ENCODE measurements around the gene ATP5PB. TPM values are rescaled to one million over a fixed set of nuclear protein-coding genes. Genes with fewer than 3 reads are reported as not detected.

Gene ATP5PB
- total RNA-seq, 1 donor from 2014 or later: 155 TPM

DNA sequence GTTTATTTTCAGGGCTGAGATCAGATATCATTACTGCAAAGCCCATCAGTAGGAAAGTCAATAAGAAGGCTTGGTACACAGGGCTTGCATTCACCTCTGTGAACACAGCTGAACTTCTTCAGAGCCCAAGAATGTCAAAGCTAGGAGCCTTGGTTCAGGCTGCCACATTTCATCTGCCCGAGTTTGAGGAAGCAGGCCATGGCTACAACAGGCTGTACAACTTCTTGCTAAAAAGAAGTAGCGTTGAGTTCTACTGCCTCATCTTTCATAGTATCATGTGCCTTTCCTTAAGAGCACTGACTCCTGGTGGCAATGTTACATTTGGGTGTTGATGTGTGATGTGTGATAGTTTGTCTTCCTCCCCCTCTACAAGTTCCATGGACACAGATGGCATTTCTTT, 34.6 kb downstream of the ATP5PB start:
- TF ChIP-seq, protein P1, sequence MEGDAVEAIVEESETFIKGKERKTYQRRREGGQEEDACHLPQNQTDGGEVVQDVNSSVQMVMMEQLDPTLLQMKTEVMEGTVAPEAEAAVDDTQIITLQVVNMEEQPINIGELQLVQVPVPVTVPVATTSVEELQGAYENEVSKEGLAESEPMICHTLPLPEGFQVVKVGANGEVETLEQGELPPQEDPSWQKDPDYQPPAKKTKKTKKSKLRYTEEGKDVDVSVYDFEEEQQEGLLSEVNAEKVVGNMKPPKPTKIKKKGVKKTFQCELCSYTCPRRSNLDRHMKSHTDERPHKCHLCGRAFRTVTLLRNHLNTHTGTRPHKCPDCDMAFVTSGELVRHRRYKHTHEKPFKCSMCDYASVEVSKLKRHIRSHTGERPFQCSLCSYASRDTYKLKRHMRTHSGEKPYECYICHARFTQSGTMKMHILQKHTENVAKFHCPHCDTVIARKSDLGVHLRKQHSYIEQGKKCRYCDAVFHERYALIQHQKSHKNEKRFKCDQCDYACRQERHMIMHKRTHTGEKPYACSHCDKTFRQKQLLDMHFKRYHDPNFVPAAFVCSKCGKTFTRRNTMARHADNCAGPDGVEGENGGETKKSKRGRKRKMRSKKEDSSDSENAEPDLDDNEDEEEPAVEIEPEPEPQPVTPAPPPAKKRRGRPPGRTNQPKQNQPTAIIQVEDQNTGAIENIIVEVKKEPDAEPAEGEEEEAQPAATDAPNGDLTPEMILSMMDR (IDR thresholded peaks at IDR 0.05; ENCODE audit: unreplicated experiment): no peak
- Mint-ChIP-seq H3K36me3 (no peaks in the 10 kb centered on the region), H3K9me3 (no peaks in the 10 kb centered on the region), H3K27ac (no peak overlapping the region), H3K4me1 (peaks cover 5% of the 10 kb centered on the region), H3K4me3 (no peak overlapping the region), H3K27me3 (ENCODE audit: low read depth) (peaks cover 5% of the 10 kb centered on the region)
- DNase-seq (ENCODE audit: low spot score in 2 of 2, unreplicated experiment in 2 of 2): no peak

DNA sequence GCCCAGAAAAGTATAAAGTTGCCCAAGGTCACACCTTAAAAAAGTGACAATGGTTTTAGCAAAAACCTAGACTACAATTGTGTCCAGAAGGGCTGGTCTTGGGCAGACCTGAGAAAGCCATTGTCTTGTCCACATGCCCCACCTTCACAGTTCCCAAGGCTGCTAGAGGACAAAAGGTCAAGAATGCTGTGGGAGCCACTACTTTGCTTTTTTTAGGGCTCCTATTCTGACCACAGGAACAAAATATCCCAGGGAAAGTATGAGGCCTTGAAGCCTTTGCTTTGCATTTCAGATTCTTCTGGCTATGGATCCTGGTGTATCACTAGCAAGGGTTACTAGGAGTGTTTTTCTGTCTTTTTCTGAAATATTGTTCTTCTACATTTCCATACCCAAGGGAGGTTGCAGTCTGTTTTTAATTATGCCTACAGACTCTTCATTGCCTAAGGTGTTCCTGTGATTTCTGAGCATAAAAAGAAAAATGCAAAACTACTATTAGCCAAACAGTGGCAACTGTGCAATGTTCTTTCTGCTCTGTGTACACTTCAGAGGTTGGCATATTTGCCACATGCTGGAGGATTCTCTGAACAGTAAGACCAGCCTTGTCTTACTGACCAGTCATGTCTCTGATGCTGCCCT, 35.2 kb downstream of the ATP5PB start:
- H3K9me3 Mint-ChIP-seq: no peaks in the 10 kb centered on the region
- peaks cover 5% of the 10 kb centered on the region for H3K27me3 Mint-ChIP-seq (ENCODE audit: low read depth)
- H3K4me1 Mint-ChIP-seq: peaks cover 5% of the 10 kb centered on the region
- no peak overlapping the region for H3K4me3 Mint-ChIP-seq
- no peak for DNase-seq (ENCODE audit: low spot score in 2 of 2, unreplicated experiment in 2 of 2)
- TF ChIP-seq, protein P1 (IDR thresholded peaks at IDR 0.05; ENCODE audit: unreplicated experiment): no peak
- H3K36me3 Mint-ChIP-seq: no peaks in the 10 kb centered on the region
- no peak overlapping the region for H3K27ac Mint-ChIP-seq

DNA sequence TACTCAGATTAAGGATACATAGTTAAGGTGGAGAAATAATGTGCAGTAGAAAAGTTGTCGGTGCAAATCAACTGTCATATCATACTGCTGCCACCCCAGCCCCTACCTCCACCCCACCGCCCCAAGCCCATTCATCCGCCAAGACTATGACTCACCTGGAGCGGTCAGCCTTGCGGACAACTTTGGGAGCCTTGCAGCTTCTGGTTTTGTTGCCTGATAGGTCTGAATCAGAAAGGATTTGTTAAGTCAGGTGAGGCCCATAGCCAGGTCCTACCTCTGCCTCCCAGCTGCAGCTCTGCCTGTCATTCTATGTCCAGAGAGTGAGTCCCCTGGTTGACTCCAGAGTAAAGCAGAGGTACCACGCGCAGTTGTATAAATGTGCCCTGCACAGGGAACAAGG, 37.2 kb downstream of the ATP5PB start:
- Mint-ChIP-seq H3K9me3 (no peaks in the 10 kb centered on the region), H3K4me3 (no peak overlapping the region), H3K36me3 (no peaks in the 10 kb centered on the region), H3K27me3 (ENCODE audit: low read depth) (peaks cover 14% of the 10 kb centered on the region), H3K27ac (no peak overlapping the region), H3K4me1 (peaks cover 4% of the 10 kb centered on the region)
- TF ChIP-seq, protein P1 (IDR thresholded peaks at IDR 0.05; ENCODE audit: unreplicated experiment): no peak
- DNase-seq (ENCODE audit: low spot score in 2 of 2, unreplicated experiment in 2 of 2): no peak

DNA sequence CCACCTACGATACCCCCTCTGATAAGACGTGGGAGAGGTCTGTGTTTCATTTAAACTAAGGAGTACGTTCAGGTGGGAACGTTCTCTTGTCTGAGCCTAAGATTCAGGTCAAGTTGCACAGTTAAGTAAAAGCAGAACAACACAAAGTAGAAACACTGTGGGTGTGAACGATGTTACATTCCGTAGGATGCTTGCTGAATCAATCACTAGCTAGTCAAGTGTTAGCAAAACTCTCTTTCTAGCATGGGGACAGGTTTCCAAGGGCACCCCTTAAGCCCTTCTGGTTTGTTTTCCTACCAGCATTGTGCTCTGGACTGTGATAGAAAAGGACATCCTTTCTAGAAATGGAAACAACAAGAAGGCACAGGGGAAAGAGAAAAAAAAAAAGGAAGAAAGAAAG, 37.9 kb downstream of the ATP5PB start:
- TF ChIP-seq, protein P1 (IDR thresholded peaks at IDR 0.05; ENCODE audit: unreplicated experiment): no peak
- H3K27ac Mint-ChIP-seq: no peak overlapping the region
- H3K36me3 Mint-ChIP-seq: no peaks in the 10 kb centered on the region

DNA sequence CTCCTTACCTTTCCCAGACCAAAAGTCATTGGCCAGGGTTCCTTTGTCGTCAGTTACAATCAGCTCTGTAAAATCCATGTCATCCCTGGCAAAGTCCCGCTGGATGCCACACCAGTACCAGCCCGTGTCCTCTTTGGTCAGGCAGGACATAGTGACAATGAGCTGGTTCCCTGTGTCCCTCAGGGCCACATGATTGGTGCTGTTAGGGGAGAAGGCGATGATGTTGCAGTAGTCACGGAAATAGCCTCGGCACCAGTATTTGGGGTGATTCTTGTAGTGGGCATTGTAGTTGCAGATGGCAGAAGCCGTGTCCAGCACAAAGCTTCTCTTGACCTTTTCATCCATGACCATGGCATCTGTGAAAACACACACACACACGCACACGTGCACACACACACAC, 39.4 kb downstream of the ATP5PB start:
- Mint-ChIP-seq H3K4me1 (no peaks in the 10 kb centered on the region), H3K36me3 (no peaks in the 10 kb centered on the region), H3K4me3 (no peak overlapping the region), H3K27ac (no peak overlapping the region), H3K9me3 (no peaks in the 10 kb centered on the region), H3K27me3 (ENCODE audit: low read depth) (peaks cover 14% of the 10 kb centered on the region)
- DNase-seq (ENCODE audit: low spot score in 2 of 2, unreplicated experiment in 2 of 2): no peak
- TF ChIP-seq, protein P1 (IDR thresholded peaks at IDR 0.05; ENCODE audit: unreplicated experiment): no peak

More for the DNA sequence above, 37.9 kb downstream of the ATP5PB start:
- no peak overlapping the region for H3K4me3 Mint-ChIP-seq
- no peaks in the 10 kb centered on the region for H3K9me3 Mint-ChIP-seq
- peaks cover 14% of the 10 kb centered on the region for H3K27me3 Mint-ChIP-seq (ENCODE audit: low read depth)
- DNase-seq (ENCODE audit: low spot score in 2 of 2, unreplicated experiment in 2 of 2): no peak
- H3K4me1 Mint-ChIP-seq: no peaks in the 10 kb centered on the region
